MG63 (cell line): ENCODE results near the gene STX1A. TPM values are rescaled to one million over a fixed set of nuclear protein-coding genes. Genes with fewer than 3 reads are reported as not detected.

ENCODE experiments used
- DNase-seq: peaks from one replicate; pipeline ENCODE4 v3.0.0-alpha.2; 2020
- H3K27me3 ChIP-seq: fragments of 250-450 bp; sonication (Bioruptor Pico); 2 replicates; pipeline ENCODE4 v1.5.1; 2020; ENCODE audit warnings: mild to moderate bottlenecking, moderate library complexity
- H3K36me3 ChIP-seq: fragments of 250-450 bp; sonication (Bioruptor Pico); 2 replicates; pipeline ENCODE4 v1.5.1; 2020; ENCODE audit warnings: mild to moderate bottlenecking, moderate library complexity
- H3K4me3 ChIP-seq: fragments of 250-450 bp; sonication (Bioruptor Pico); 2 replicates; pipeline ENCODE4 v1.5.1; 2020; ENCODE audit warnings: mild to moderate bottlenecking, moderate library complexity
- H3K9me3 ChIP-seq: fragments of 250-450 bp; sonication (Bioruptor Pico); 2 replicates; pipeline ENCODE4 v1.5.1; 2020; ENCODE audit warnings: mild to moderate bottlenecking, moderate library complexity
- total RNA-seq: library from RNA; depleted of rRNA; stranded (reverse); fragments of >200 nt; shearing (Covaris generic); gene quantifications from 2 replicates; pipeline ENCODE4 v1.2.3, GENCODE V29; 2014; ENCODE audit warnings: low replicate concordance; rRNA removed

Gene STX1A
- 3.8 and 7.8 TPM in 2 replicates for total RNA-seq

DNA sequence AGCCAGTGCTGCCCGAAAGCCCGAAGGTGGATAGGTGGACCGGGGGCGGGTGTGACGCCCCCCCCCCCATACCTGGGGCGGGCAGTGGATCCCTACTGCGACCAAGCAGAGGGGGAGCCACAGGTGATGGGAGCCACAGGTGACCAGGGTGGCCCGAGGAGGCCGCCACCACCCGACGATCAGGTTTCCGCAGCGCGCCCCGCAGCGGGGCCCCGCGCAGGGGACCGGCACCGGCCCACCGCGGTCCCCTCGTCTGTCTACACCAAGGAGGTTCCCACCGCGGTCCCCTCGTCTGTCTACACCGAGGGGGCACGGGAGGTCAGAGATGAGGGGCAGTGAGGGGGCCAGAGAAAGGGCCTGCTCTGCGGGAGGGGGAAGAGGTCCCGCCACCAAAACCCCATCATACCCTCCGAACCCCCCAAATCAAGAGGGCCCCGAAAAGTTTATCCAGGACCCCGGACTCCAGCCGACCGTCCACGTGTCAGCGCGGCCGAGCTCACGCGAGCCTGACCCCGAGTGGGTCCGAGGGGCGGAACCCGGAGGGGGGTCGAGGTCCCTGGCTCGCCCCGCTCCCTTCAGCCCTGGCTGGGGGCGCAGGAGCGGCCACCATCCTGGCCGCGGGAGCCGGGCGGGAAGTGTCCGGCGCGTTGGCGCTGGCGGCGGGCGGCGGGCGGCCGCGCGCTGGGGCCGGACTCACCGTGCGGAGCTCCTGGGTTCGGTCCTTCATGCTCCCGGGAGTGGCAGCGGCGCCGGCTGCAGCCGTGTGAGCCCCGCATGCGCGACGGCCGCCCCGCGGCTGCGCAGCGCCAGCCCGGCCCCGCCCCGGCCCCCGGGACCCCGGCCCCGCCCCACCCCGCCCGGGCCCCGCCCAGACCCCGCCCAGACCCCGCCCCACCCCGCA is at the start of gene STX1A:
STX1A (minus strand) TSS at position 765 of the 901 bp plus-strand sequence; CDS start at position 727, 38 bp downstream.
- Histone ChIP-seq H3K36me3 (no peaks in the 10 kb centered on the region), H3K27me3 (no peaks in the 10 kb centered on the region), H3K4me3 (peak within 1 kb of the TSS; percentile 65), H3K9me3 (no peaks in the 10 kb centered on the region)
- peak; percentile 67 for DNase-seq

- no peak for DNase-seq
- H3K27me3 ChIP-seq = no peaks in the 10 kb centered on the region
- no peaks in the 10 kb centered on the region for H3K9me3 ChIP-seq
- H3K4me3 ChIP-seq = no peak overlapping the region
- H3K36me3 ChIP-seq = no peaks in the 10 kb centered on the region
Measured at GRCh38 chr7:73768641-73769480, 49.4 kb upstream of the STX1A start.

DNA sequence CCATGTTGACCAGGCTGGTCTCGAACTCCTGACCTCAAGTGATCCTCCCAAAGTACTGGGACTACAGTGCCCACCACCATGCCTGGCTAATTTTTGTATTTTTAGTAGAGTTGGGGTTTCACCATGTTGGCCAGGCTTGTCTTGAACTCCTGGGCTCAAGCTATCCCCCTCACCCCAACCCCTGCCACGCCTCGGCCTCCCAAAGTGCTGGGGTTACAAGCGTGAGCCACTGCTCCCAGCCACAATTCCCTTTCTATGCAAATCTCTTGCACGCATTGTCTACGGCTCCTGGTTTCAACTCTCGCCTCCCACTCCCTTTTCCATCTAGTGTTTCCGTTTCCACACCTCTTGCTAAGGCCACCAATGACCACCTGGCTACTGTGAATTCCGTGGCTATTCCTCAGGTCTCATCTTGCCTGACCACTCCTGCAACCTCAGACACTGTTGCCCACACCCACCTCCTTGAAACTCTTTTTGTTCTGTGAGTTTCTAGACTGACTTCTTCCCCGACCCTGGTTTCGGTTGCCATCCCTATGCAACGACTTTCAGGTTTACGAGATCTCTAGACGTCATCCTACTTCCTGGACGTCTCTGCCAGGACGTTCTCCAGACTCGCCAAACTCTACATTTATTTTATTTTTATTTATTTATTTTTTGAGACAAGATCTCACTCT is 47.2 kb upstream of the STX1A start:
- H3K36me3 ChIP-seq = no peaks in the 10 kb centered on the region
- no peak overlapping the region for H3K4me3 ChIP-seq
- H3K27me3 ChIP-seq = no peaks in the 10 kb centered on the region
- H3K9me3 ChIP-seq = no peaks in the 10 kb centered on the region
- no peak for DNase-seq

- no peak overlapping the region for H3K4me3 ChIP-seq
- no peak for DNase-seq
- no peaks in the 10 kb centered on the region for H3K9me3 ChIP-seq
- no peaks in the 10 kb centered on the region for H3K36me3 ChIP-seq
- H3K27me3 ChIP-seq = no peaks in the 10 kb centered on the region
Measured at GRCh38 chr7:73762659-73762999, 43.2 kb upstream of the STX1A start.

- Histone ChIP-seq H3K9me3 (no peaks in the 10 kb centered on the region), H3K27me3 (no peaks in the 10 kb centered on the region), H3K4me3 (no peak overlapping the region), H3K36me3 (no peaks in the 10 kb centered on the region)
- no peak for DNase-seq
Measured at GRCh38 chr7:73761854-73762658, 42.6 kb upstream of the STX1A start.

GRCh38 chr7:73758581-73759138 is 39.2 kb upstream of the STX1A start:
- Histone ChIP-seq H3K27me3 (no peaks in the 10 kb centered on the region), H3K36me3 (no peaks in the 10 kb centered on the region), H3K4me3 (no peak overlapping the region), H3K9me3 (no peaks in the 10 kb centered on the region)
- no peak for DNase-seq

GRCh38 chr7:73749931-73750776 is 30.7 kb upstream of the STX1A start:
- Histone ChIP-seq H3K27me3 (no peaks in the 10 kb centered on the region), H3K9me3 (no peaks in the 10 kb centered on the region), H3K36me3 (no peaks in the 10 kb centered on the region), H3K4me3 (no peak overlapping the region)
- no peak for DNase-seq

- Histone ChIP-seq H3K9me3 (no peaks in the 10 kb centered on the region), H3K27me3 (no peaks in the 10 kb centered on the region), H3K4me3 (no peak overlapping the region), H3K36me3 (no peaks in the 10 kb centered on the region)
- no peak for DNase-seq
Measured at GRCh38 chr7:73746378-73746777, 26.9 kb upstream of the STX1A start.

DNA sequence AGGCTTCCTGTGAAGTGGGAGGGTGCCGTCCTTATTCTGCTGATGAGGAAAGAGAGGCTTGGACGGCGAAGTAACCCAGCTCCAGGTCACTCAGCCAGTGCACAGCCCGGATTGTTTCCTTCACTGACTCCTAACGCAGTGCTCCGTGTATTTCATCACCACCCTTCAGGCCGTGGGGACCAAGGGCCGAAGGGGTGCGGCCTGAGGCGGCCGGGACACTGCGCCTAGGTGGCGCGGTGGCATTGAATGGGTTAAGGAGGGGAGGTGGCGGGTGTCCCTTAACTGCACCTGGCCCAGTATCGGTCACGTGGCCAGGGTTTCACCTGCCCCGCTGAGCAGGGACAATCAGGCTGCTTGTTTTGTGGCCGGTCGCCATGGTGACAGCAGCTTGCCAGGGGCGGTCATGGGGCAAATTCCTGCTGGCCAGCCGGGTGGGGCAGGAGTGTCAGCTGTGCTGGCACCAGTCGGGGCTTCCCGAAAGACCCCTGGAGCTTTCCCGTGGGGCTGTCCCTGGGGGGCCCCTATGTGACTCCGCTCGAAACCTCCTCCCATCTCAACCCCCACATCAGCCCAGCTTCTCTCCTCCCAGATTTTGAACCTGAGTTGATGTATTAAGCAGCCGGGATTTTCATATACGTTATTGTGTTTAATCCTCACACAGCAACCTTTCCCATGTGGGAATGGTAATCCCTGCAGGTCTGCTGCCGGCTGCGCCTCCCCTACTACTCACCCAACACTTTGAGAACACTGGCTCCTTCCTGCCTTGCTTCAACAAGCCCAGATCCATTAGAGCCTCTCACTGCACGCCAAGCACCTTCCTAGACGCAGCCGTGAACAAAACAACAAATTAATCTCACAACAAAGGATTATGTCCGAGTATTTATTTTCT is 23.5 kb upstream of the STX1A start:
- DNase-seq = no peak

DNA sequence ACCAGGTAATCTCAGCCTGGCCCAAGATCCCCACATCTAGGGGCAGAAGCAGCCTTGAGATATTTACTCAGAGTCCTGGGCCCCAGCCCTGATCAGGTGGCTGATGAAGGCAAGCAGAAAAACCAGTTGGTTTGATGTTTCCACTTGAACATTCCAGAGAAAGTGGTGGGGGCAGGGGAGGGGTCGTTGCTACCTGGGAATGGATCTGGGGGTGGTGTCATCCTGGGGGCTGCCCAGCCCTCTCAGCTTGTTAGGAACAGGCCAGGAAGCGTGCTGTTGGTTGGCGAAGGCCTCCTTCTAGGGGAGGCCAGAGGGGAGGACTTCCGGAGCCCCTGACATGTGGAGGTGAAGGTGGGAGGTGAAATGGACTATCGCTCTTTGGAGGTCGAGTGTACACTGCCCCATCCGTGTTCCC is 22.9 kb upstream of the STX1A start:
- H3K9me3 ChIP-seq = no peaks in the 10 kb centered on the region
- DNase-seq = no peak
- no peaks in the 10 kb centered on the region for H3K27me3 ChIP-seq
- H3K4me3 ChIP-seq = no peak overlapping the region
- no peaks in the 10 kb centered on the region; the same call in 1 of the 2 replicates for H3K36me3 ChIP-seq

More for the DNA sequence above, 23.5 kb upstream of the STX1A start:
- H3K4me3 ChIP-seq = no peak overlapping the region
- no peaks in the 10 kb centered on the region for H3K9me3 ChIP-seq
- H3K36me3 ChIP-seq = no peaks in the 10 kb centered on the region
- H3K27me3 ChIP-seq = no peaks in the 10 kb centered on the region

DNA sequence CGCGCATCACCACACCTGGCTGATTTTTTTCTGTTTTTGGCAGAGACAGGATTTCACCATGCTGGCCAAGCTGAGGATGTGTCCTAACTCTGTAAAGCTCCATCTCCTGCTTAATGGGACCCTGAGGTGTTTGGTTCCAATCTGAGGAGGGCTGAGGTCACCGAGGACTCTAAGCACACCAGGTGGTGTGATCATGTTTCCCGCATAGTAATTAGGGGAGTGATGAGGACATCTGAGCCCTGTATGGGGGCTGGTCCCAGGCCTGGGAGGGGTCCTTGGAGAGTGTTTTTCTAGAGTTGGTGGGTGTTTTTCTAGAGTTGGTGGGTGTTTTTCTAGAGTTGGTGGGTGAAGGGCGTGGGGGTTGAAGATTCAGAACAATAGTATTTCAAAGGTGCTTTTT is 22.1 kb upstream of the STX1A start:
- Histone ChIP-seq H3K27me3 (no peaks in the 10 kb centered on the region), H3K36me3 (peaks cover 3% of the 10 kb centered on the region; the same call in 1 of the 2 replicates), H3K9me3 (no peaks in the 10 kb centered on the region), H3K4me3 (no peak overlapping the region)
- no peak for DNase-seq

GRCh38 chr7:73740771-73741170 is 21.3 kb upstream of the STX1A start:
- DNase-seq = no peak
- no peaks in the 10 kb centered on the region for H3K27me3 ChIP-seq
- no peaks in the 10 kb centered on the region for H3K9me3 ChIP-seq
- no peak overlapping the region for H3K4me3 ChIP-seq
- H3K36me3 ChIP-seq = peaks cover 3% of the 10 kb centered on the region; the same call in 1 of the 2 replicates

DNA sequence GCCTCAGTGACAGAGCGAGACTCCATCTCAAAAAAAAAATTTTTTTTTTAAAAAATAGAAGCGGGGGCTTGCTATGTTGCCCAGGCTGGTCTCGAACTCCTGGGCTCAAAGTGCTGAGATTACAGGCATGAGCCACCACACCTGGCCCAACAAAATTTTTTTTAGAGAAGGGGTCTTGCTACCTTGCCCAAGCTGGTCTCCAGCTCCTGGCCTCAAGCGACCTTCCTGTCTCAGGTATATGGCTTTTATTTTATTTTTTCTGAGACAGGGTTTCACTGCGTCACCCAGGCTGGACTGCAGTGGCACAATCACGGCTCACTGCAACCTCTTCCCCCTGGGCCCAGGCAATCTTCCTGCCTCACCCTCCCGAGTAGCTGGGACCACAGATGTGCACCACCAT is 20.7 kb upstream of the STX1A start:
- no peak for DNase-seq
- H3K36me3 ChIP-seq = peaks cover 3% of the 10 kb centered on the region; the same call in 1 of the 2 replicates
- no peaks in the 10 kb centered on the region for H3K27me3 ChIP-seq
- no peak overlapping the region for H3K4me3 ChIP-seq
- no peaks in the 10 kb centered on the region for H3K9me3 ChIP-seq

DNA sequence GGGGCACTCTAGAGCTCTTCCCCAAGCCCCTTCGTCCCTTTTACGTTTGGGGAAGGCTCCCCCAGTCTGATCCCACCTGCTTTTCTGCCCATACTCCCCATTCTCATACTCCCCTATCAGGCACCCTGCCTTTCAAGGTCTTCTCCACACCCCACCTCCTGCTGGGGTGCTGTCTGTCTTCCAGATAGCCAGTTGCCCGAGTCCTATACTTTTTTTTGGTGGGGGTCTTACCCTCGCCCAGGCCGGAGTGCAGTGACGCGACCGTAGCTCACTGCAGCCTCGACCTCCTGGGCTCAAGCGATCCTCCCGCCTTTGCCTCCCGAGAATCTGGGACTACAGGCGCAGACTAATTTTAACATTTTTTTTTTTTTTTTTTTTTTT is 19.9 kb upstream of the STX1A start:
- H3K4me3 ChIP-seq = peak overlapping the region; percentile 67
- DNase-seq = peak; percentile 4
- no peaks in the 10 kb centered on the region for H3K9me3 ChIP-seq
- no peaks in the 10 kb centered on the region for H3K27me3 ChIP-seq
- peaks cover 3% of the 10 kb centered on the region; the same call in 1 of the 2 replicates for H3K36me3 ChIP-seq
